Subcutaneous abdominal adipose tissue (tissue), 5 donors: Measurements from ENCODE around the gene RAE1.

ENCODE experiments used
- H3K27ac ChIP-seq: one replicate; pipeline ENCODE4 v1.7.0; 2013; ENCODE audit warnings: low read depth, mild to moderate bottlenecking, inconsistent platforms, low read length, moderate library complexity
- H3K27me3 ChIP-seq, 5 donors: one replicate each; pipeline ENCODE4 v1.7.0; 2013; ENCODE audit warnings: low read length in 5 of 5, inconsistent platforms in 1 of 5; ENCODE audit not compliant: control insufficient read depth in 5 of 5, insufficient read depth in 4 of 5
- H3K36me3 ChIP-seq, 5 donors: one replicate each; pipeline ENCODE4 v1.7.0; 2013; ENCODE audit warnings: low read length in 5 of 5; ENCODE audit not compliant: control insufficient read depth in 5 of 5, insufficient read depth in 5 of 5
- H3K4me1 ChIP-seq, 5 donors: one replicate each; pipeline ENCODE4 v1.7.0; 2013; ENCODE audit warnings: low read length in 5 of 5, mild to moderate bottlenecking in 3 of 5, moderate library complexity in 1 of 5; ENCODE audit not compliant: control insufficient read depth in 5 of 5, insufficient read depth in 5 of 5
- H3K4me3 ChIP-seq, 5 donors: one replicate each; pipeline ENCODE4 v1.7.0; 2013; ENCODE audit warnings: low read length in 5 of 5, low read depth in 1 of 5
- H3K9ac ChIP-seq, 5 donors: one replicate each; pipeline ENCODE4 v1.7.0; 2013; ENCODE audit warnings: low read length in 5 of 5, mild to moderate bottlenecking in 4 of 5, moderate library complexity in 3 of 5
- H3K9me3 ChIP-seq, 5 donors: one replicate each; pipeline ENCODE4 v1.7.0; 2013; ENCODE audit warnings: low read length in 5 of 5; ENCODE audit not compliant: control insufficient read depth in 5 of 5
- donor health status: healthy.
- donor health status: healthy.
- donor health status: healthy.
- donor health status: healthy.
- donor health status: healthy.

The RAE1 gene

DNA sequence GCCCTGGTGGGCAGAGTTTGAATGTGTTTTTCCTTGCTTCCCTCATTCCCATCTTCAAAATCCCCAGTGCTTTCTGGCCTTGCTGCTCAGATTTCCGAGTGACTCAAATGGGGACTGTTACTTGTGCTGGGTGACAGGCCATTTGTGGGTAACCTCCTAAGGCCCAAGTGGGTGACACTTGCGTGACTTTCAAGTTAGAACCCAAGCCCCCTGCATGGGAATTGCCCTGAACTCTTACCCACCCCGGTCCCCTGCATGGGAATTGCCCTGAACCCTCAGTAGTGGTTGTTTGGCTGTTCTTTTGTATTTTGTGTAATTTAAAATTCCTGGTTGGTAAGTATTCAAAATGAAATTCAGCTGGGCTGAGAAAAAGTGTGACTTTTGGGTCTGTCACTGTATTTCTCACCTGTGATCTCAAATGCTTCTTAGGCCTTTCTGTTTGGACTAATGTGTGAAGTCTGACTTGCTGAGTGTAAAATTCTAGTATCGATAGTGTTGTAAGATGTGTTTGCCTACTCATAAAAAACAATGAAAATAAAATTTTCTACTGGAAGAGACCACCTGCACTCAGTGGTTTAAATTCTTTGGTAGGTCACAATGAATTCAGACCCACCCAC lies 27.7 kb downstream of the RAE1 start:
- H3K27ac ChIP-seq, result no peak overlapping the region
- H3K36me3 ChIP-seq, result peaks cover 4 to 64% (median 52%) of the 10 kb centered on the region in 5 donors
- H3K9me3 ChIP-seq, result no peaks in the 10 kb centered on the region
- H3K4me3 ChIP-seq, result no peak overlapping the region
- no peak overlapping the region for H3K9ac ChIP-seq
- H3K4me1 ChIP-seq, result peaks cover 1 to 21% (median 20%) of the 10 kb centered on the region in 5 donors
- H3K27me3 ChIP-seq, result no peaks in the 10 kb centered on the region

- H3K27me3 ChIP-seq, result no peaks in the 10 kb centered on the region
- no peak overlapping the region for H3K27ac ChIP-seq
- H3K9ac ChIP-seq, result no peak overlapping the region
- H3K4me1 ChIP-seq, result peaks cover under 1 to 18% (median 17%) of the 10 kb centered on the region in 5 donors
- H3K36me3 ChIP-seq, result peaks cover 4 to 60% (median 50%) of the 10 kb centered on the region in 5 donors
- H3K4me3 ChIP-seq, result no peak overlapping the region
- H3K9me3 ChIP-seq, result no peaks in the 10 kb centered on the region
Observed at GRCh38 chr20:57379263-57379647, 28.2 kb downstream of the RAE1 start.

GRCh38 chr20:57380081-57380750 lies 29.2 kb downstream of the RAE1 start:
- H3K27ac ChIP-seq, result no peak overlapping the region
- no peaks in the 10 kb centered on the region for H3K9me3 ChIP-seq
- peaks cover 0 to 17% (median 11%) of the 10 kb centered on the region in 5 donors for H3K4me1 ChIP-seq
- H3K4me3 ChIP-seq, result no peak overlapping the region
- H3K9ac ChIP-seq, result no peak overlapping the region
- peaks cover 4 to 50% (median 40%) of the 10 kb centered on the region in 5 donors for H3K36me3 ChIP-seq
- no peaks in the 10 kb centered on the region for H3K27me3 ChIP-seq

DNA sequence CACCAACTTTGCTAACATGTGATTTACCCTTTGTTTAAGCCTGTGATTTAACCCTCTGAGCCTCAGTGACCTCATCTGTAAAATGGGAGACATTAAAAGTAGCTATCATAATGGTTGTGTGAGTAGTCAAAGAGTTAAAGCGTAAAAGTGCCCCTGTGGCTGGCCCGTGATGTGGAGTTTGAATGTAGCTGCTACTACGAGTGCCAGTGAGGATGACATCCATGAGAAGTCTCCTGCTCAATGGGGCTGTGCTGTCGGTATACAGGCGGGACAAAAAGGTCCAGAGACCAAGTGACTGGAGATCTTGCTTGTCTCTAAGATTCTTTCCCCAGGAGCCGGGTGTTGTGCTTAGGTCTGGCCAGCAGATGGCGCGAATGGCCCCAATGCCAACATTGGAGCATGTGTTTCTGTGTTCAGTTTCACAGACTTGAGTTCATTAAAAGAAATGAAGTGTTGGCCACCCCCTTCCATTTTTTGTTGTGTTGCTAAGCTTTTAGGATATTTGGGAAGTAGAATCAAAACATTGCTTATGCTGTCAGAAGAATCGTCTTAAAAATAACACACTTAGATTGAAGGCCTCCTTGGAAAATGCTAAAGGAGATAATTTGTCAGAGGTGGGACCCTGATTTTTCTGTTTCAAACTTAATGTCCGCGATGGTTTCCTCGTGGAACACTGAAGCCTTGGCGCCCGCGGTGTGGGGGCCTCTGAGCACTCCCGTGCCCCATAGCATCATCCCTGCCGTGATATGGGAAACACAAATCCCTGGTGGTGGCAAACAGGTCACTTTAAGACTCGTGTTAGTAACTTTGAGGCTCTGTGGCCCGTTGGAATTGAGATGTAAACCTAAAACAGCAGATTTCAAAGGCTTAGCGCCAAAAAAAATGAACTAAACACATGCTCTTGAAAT lies 30.8 kb downstream of the RAE1 start:
- H3K9ac ChIP-seq, result no peak overlapping the region
- peaks cover 0 to 7% (median 0%) of the 10 kb centered on the region in 5 donors for H3K9me3 ChIP-seq
- no peak overlapping the region for H3K4me3 ChIP-seq
- H3K27ac ChIP-seq, result no peak overlapping the region
- H3K36me3 ChIP-seq, result peaks cover 4 to 34% (median 28%) of the 10 kb centered on the region in 5 donors
- H3K4me1 ChIP-seq, result peaks cover 0 to 12% (median 7%) of the 10 kb centered on the region in 5 donors
- no peaks in the 10 kb centered on the region for H3K27me3 ChIP-seq

GRCh38 chr20:57382516-57382915 lies 31.5 kb downstream of the RAE1 start:
- no peak overlapping the region for H3K4me3 ChIP-seq
- H3K36me3 ChIP-seq, result peaks cover 3 to 28% (median 21%) of the 10 kb centered on the region in 5 donors
- no peak overlapping the region for H3K9ac ChIP-seq
- no peak overlapping the region for H3K27ac ChIP-seq
- peaks cover 0 to 14% (median 10%) of the 10 kb centered on the region in 5 donors for H3K4me1 ChIP-seq
- H3K27me3 ChIP-seq, result no peaks in the 10 kb centered on the region
- H3K9me3 ChIP-seq, result peaks cover 0 to 7% (median 0%) of the 10 kb centered on the region in 5 donors

DNA sequence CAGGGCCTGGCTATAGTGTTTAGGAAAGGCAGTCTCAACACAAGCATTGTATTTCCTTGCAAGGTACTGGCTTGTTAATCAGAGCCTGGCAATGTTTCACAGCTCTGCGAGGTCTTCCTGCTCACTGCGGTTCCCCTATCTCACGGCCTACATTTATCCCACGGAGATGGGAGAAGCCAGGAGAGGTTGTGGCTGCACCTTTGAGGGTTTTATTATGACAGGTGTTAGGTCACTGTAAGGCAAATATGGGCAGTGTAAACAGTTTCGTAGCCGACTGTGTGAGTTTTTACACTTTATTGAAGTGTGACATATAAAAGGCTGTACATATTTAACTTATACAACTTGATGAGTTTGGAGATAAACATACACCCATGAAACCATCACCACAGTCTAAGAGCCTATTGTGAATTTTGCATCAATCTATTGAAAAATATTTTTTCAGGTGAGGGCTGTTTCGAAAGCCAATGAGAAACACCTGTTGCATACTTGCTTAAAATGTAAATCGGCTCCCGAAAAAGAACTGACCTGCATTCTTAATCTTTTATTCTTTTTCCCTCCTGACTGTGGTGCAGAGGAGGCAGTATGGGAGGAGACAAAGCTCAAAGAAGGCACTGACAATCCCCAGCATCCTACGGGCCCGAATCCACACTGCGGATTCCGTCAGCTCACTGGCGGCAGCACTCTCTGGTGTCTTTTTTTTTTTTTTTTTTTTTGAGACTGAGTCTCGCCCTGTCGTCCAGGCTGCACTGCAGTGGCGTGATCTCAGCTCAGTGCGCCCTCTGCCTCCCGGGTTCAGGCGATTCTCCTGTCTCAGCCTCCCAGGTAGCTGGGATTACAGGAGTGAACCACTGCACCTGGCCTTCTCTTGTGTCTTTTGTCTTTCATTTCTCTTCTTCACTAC lies 32.6 kb downstream of the RAE1 start:
- peaks cover 0 to 7% (median 0%) of the 10 kb centered on the region in 5 donors for H3K9me3 ChIP-seq
- H3K27ac ChIP-seq, result no peak overlapping the region
- H3K36me3 ChIP-seq, result peaks cover 0 to 16% (median 10%) of the 10 kb centered on the region in 5 donors
- no peak overlapping the region for H3K4me3 ChIP-seq
- no peak overlapping the region for H3K9ac ChIP-seq
- peaks cover 0 to 20% (median 16%) of the 10 kb centered on the region in 5 donors for H3K4me1 ChIP-seq
- no peaks in the 10 kb centered on the region for H3K27me3 ChIP-seq

- Histone ChIP-seq H3K9ac (no peak overlapping the region), H3K27me3 (no peaks in the 10 kb centered on the region), H3K4me3 (no peak overlapping the region), H3K4me1 (peaks cover 0 to 26% (median 18%) of the 10 kb centered on the region in 5 donors), H3K36me3 (peaks cover 0 to 13% (median 9%) of the 10 kb centered on the region in 5 donors), H3K9me3 (peaks cover 0 to 7% (median 0%) of the 10 kb centered on the region in 5 donors), H3K27ac (no peak overlapping the region)
Observed at GRCh38 chr20:57384486-57384885, 33.4 kb downstream of the RAE1 start.

DNA sequence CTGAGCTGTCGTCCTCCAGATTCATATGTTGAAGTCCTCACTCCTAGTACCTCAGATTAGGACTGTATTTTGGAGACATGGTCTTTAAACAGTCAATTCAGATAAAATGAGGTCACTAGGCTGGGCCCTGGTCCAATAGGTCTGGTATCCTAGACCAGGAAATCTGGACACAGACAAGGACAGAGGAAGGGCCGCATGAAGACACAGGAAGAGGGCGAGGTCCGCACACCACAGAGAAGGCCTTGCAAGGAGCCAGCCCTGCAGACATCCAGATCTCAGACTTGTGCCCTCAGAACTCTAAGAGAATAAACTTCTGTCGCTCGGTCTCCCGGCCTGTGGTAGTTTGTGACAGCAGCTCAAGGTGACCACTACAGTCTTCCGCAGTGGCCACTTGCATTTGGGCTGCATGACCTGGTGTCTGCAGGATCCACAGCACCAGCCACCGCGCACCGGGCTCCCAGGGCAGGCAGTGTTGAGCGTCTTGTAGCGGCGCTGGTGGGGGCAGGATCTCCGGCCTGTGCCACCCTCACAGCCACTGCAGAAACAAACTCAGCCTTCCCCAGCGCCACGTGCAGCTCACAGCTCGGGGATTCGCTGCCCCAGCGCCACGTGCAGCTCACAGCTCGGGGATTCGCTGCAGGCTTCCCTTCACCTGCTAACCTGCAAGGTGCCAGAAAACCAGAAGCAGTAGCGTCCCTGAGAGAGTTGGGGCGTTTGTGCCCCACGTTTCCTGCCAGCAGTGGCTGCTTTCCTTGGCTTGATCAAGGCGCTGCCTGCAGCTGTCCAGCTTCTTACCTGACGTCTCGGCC lies 34.1 kb downstream of the RAE1 start:
- no peak overlapping the region for H3K9ac ChIP-seq
- H3K9me3 ChIP-seq, result peaks cover 0 to 7% (median 0%) of the 10 kb centered on the region in 5 donors
- no peak overlapping the region for H3K27ac ChIP-seq
- peaks cover 0 to 32% (median 21%) of the 10 kb centered on the region in 5 donors for H3K4me1 ChIP-seq
- H3K4me3 ChIP-seq, result no peak overlapping the region
- H3K27me3 ChIP-seq, result no peaks in the 10 kb centered on the region
- H3K36me3 ChIP-seq, result peaks cover 0 to 8% (median 7%) of the 10 kb centered on the region in 5 donors
